ENCODE results near the gene EPHA1. TPM values are rescaled to one million over a fixed set of nuclear protein-coding genes. Genes with fewer than 3 reads are reported as not detected.

Gene EPHA1
- total and polyA plus RNA-seq, 4 donors: 10.3 to 21.0 (median 11.3) TPM

DNA sequence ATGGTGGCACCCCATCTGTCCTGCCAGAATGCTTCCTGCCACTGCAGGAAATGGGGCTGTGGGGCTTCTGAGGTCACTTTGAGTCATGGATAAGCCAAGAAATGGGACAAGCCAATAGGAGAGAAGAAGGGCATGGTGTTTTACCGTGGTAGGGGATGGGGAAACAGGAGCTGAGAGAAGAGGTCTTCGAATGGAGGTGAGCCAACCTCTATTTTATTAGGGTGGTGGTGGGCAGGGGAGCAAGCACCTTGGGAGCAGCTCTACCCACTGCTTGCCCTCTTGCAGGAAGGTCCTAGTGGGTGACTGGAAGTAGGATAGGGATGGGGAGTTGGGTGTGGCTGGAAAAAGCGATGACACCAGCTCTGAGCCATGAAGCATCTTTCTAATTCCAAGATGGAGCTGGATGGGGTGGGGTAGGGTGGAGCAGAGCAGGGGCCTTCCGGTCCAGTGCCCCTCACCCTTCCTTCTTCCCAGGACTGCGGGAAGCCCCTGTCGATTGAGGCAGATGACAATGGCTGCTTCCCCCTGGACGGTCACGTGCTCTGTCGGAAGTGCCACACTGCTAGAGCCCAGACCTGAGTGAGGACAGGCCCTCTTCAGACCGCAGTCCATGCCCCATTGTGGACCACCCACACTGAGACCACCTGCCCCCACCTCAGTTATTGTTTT lies 18.4 kb downstream of the EPHA1 start:
- Histone ChIP-seq H3K36me3 (ENCODE audit: control insufficient read depth in 4 of 4, insufficient read depth in 3 of 4, low read depth in 1 of 4, low read length in 3 of 4) (peaks cover 12 to 31% (median 18%) of the 10 kb centered on the region in 4 donors), H3K9ac (ENCODE audit: low read depth in 1 of 2, low read length in 2 of 2) (no peak overlapping the region), H3K27ac (ENCODE audit: low read depth in 1 of 2, low read length in 2 of 2) (no peak overlapping the region), H3K4me3 (ENCODE audit: low read depth in 1 of 3, low read length in 3 of 3) (no peak overlapping the region), H3K4me1 (ENCODE audit: control insufficient read depth in 4 of 4, insufficient read depth in 4 of 4, low read length in 3 of 4) (peaks cover 33 to 68% (median 61%) of the 10 kb centered on the region in 4 donors), H3K9me3 (ENCODE audit: control insufficient read depth in 4 of 4, low read length in 3 of 4) (no peaks in the 10 kb centered on the region), H3K27me3 (ENCODE audit: control insufficient read depth in 4 of 4, insufficient read depth in 4 of 4, low read length in 3 of 4) (no peaks in the 10 kb centered on the region)
- TF ChIP-seq SP1 (IDR thresholded peaks at IDR 0.05): no peak
- no peak for TF ChIP-seq EGR1 (IDR thresholded peaks at IDR 0.05; ENCODE audit: low read depth in 2 of 2)
- TF ChIP-seq, protein P1, sequence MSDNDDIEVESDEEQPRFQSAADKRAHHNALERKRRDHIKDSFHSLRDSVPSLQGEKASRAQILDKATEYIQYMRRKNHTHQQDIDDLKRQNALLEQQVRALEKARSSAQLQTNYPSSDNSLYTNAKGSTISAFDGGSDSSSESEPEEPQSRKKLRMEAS (IDR thresholded peaks at IDR 0.05): no peak
- no peak for TF ChIP-seq JUND (IDR thresholded peaks at IDR 0.05)
- TF ChIP-seq GABPA (IDR thresholded peaks at IDR 0.05 in 1 of 2, conservative IDR thresholded peaks at IDR 0.05 in 1 of 2): no peak
- TF ChIP-seq, protein P2, sequence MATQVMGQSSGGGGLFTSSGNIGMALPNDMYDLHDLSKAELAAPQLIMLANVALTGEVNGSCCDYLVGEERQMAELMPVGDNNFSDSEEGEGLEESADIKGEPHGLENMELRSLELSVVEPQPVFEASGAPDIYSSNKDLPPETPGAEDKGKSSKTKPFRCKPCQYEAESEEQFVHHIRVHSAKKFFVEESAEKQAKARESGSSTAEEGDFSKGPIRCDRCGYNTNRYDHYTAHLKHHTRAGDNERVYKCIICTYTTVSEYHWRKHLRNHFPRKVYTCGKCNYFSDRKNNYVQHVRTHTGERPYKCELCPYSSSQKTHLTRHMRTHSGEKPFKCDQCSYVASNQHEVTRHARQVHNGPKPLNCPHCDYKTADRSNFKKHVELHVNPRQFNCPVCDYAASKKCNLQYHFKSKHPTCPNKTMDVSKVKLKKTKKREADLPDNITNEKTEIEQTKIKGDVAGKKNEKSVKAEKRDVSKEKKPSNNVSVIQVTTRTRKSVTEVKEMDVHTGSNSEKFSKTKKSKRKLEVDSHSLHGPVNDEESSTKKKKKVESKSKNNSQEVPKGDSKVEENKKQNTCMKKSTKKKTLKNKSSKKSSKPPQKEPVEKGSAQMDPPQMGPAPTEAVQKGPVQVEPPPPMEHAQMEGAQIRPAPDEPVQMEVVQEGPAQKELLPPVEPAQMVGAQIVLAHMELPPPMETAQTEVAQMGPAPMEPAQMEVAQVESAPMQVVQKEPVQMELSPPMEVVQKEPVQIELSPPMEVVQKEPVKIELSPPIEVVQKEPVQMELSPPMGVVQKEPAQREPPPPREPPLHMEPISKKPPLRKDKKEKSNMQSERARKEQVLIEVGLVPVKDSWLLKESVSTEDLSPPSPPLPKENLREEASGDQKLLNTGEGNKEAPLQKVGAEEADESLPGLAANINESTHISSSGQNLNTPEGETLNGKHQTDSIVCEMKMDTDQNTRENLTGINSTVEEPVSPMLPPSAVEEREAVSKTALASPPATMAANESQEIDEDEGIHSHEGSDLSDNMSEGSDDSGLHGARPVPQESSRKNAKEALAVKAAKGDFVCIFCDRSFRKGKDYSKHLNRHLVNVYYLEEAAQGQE (IDR thresholded peaks at IDR 0.05): no peak
- TF ChIP-seq, protein P3, sequence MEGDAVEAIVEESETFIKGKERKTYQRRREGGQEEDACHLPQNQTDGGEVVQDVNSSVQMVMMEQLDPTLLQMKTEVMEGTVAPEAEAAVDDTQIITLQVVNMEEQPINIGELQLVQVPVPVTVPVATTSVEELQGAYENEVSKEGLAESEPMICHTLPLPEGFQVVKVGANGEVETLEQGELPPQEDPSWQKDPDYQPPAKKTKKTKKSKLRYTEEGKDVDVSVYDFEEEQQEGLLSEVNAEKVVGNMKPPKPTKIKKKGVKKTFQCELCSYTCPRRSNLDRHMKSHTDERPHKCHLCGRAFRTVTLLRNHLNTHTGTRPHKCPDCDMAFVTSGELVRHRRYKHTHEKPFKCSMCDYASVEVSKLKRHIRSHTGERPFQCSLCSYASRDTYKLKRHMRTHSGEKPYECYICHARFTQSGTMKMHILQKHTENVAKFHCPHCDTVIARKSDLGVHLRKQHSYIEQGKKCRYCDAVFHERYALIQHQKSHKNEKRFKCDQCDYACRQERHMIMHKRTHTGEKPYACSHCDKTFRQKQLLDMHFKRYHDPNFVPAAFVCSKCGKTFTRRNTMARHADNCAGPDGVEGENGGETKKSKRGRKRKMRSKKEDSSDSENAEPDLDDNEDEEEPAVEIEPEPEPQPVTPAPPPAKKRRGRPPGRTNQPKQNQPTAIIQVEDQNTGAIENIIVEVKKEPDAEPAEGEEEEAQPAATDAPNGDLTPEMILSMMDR (IDR thresholded peaks at IDR 0.05; ENCODE audit: low read depth, low read length, missing input control): no peak
- TF ChIP-seq TAF1 (conservative IDR thresholded peaks at IDR 0.05): no peak
- no peak for TF ChIP-seq NR2F2 (IDR thresholded peaks at IDR 0.05)
- TF ChIP-seq, protein P4, sequence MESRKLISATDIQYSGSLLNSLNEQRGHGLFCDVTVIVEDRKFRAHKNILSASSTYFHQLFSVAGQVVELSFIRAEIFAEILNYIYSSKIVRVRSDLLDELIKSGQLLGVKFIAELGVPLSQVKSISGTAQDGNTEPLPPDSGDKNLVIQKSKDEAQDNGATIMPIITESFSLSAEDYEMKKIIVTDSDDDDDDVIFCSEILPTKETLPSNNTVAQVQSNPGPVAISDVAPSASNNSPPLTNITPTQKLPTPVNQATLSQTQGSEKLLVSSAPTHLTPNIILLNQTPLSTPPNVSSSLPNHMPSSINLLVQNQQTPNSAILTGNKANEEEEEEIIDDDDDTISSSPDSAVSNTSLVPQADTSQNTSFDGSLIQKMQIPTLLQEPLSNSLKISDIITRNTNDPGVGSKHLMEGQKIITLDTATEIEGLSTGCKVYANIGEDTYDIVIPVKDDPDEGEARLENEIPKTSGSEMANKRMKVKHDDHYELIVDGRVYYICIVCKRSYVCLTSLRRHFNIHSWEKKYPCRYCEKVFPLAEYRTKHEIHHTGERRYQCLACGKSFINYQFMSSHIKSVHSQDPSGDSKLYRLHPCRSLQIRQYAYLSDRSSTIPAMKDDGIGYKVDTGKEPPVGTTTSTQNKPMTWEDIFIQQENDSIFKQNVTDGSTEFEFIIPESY (IDR thresholded peaks at IDR 0.05): no peak
- WGBS: 91% methylated on average over 10 of the region's 10 CpGs
- no peak for DNase-seq (ENCODE audit: low spot score)

DNA sequence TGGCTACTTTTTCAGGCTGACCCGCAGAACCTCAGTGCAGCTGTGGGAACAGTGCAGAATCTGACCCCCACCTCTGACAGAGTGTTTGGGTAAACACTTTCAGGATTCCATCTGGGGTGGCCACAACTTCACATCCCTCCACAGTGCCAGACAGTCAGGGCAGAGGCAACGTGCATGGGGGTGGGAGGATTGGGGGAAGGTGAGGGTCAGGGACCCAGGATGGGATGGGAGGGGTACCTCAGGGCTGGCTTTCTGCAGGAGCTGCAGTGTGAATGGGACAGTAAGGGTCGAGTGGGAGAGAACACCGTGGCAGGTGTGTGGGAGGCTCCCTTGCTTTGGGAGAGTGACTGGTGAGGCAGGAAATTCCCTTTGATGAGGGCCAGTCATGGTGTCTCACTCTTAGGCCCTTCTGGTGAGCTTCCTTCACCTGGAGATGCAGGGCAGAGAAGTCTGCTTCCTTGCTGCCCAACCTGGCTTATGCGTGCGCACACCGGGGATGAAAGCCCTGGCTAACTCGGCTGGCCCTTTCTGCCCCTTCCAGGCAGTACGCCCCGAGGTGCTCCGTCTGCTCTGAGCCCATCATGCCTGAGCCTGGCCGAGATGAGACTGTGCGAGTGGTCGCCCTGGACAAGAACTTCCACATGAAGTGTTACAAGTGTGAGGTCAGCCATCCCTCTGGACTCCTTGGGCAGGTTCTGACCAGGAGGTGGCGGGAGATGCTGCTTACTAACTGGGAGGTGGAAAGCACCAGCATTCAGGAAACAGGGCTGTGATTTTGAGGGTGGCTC lies 19.1 kb downstream of the EPHA1 start:
- Histone ChIP-seq H3K9ac (ENCODE audit: low read depth in 1 of 2, low read length in 2 of 2) (no peak overlapping the region), H3K27ac (ENCODE audit: low read depth in 1 of 2, low read length in 2 of 2) (no peak overlapping the region), H3K36me3 (ENCODE audit: control insufficient read depth in 4 of 4, insufficient read depth in 3 of 4, low read depth in 1 of 4, low read length in 3 of 4) (peaks cover 12 to 31% (median 18%) of the 10 kb centered on the region in 4 donors), H3K4me1 (ENCODE audit: control insufficient read depth in 4 of 4, insufficient read depth in 4 of 4, low read length in 3 of 4) (peaks cover 28 to 68% (median 61%) of the 10 kb centered on the region in 4 donors), H3K9me3 (ENCODE audit: control insufficient read depth in 4 of 4, low read length in 3 of 4) (no peaks in the 10 kb centered on the region), H3K4me3 (ENCODE audit: low read depth in 1 of 3, low read length in 3 of 3) (no peak overlapping the region), H3K27me3 (ENCODE audit: control insufficient read depth in 4 of 4, insufficient read depth in 4 of 4, low read length in 3 of 4) (no peaks in the 10 kb centered on the region)
- no peak for DNase-seq (ENCODE audit: low spot score)
- WGBS: 90% methylated on average over 15 of the region's 15 CpGs
- TF ChIP-seq FOXA2 (IDR thresholded peaks at IDR 0.05): no peak
- TF ChIP-seq, protein P2 (IDR thresholded peaks at IDR 0.05): no peak
- no peak for TF ChIP-seq FOXA1 (IDR thresholded peaks at IDR 0.05)
- TF ChIP-seq TAF1 (conservative IDR thresholded peaks at IDR 0.05): no peak
- no peak for TF ChIP-seq HNF4A (conservative IDR thresholded peaks at IDR 0.05)
- TF ChIP-seq, protein P5, sequence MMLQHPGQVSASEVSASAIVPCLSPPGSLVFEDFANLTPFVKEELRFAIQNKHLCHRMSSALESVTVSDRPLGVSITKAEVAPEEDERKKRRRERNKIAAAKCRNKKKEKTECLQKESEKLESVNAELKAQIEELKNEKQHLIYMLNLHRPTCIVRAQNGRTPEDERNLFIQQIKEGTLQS (IDR thresholded peaks at IDR 0.05): no peak
- TF ChIP-seq, protein P3 (IDR thresholded peaks at IDR 0.05; ENCODE audit: low read depth, low read length, missing input control): no peak
- TF ChIP-seq NR2F2 (IDR thresholded peaks at IDR 0.05): no peak
- TF ChIP-seq YY1 (IDR thresholded peaks at IDR 0.05): no peak
